GM21390 (cell line): ENCODE data around the gene SULF2.

Source experiments
- ATAC-seq: cut with Tn5 transposase; IDR thresholded peaks from one replicate; pipeline ENCODE4 v1.9.1; 2021; ENCODE audit not compliant: unreplicated experiment

SULF2 gene

GRCh38 chr20:47688385-47689381 lies 96.6 kb downstream of the SULF2 start:
- no peak for ATAC-seq

GRCh38 chr20:47687095-47687987 lies 97.9 kb downstream of the SULF2 start:
- ATAC-seq = no peak

GRCh38 chr20:47686545-47686944 lies 98.7 kb downstream of the SULF2 start:
- ATAC-seq = no peak

GRCh38 chr20:47684306-47685080 lies 100.8 kb downstream of the SULF2 start:
- no peak for ATAC-seq

GRCh38 chr20:47682916-47683315 lies 102.4 kb downstream of the SULF2 start:
- ATAC-seq = no peak

GRCh38 chr20:47682028-47682783 lies 103.1 kb downstream of the SULF2 start:
- no peak for ATAC-seq

- ATAC-seq = no peak
Observed at GRCh38 chr20:47680804-47681529, 104.3 kb downstream of the SULF2 start.

GRCh38 chr20:47679462-47679861 lies 105.8 kb downstream of the SULF2 start:
- ATAC-seq = no peak

- no peak for ATAC-seq
Observed at GRCh38 chr20:47678536-47678935, 106.7 kb downstream of the SULF2 start.

GRCh38 chr20:47677635-47678453 lies 107.4 kb downstream of the SULF2 start:
- ATAC-seq = no peak

GRCh38 chr20:47676912-47677634 lies 108.2 kb downstream of the SULF2 start:
- ATAC-seq = no peak

- ATAC-seq = no peak
Observed at GRCh38 chr20:47676219-47676721, 109.0 kb downstream of the SULF2 start.

- no peak for ATAC-seq
Observed at GRCh38 chr20:47675190-47676142, 109.8 kb downstream of the SULF2 start.

GRCh38 chr20:47674686-47675085 lies 110.6 kb downstream of the SULF2 start:
- ATAC-seq = no peak

- ATAC-seq = no peak
Observed at GRCh38 chr20:47674145-47674544, 111.1 kb downstream of the SULF2 start.

GRCh38 chr20:47673671-47673955 lies 111.7 kb downstream of the SULF2 start:
- no peak for ATAC-seq
